LHCN-M2 (cell line): ENCODE measurements around the gene UCP3. TPM values are rescaled to one million over a fixed set of nuclear protein-coding genes. Genes with fewer than 3 reads are reported as not detected.

Experiments used
- DNase-seq: peaks from one replicate; pipeline ENCODE4 v3.0.0-alpha.2; 2012; ENCODE audit warnings: low read depth
- total RNA-seq: library from RNA; depleted of rRNA; stranded (reverse); fragments of >200 nt; gene quantifications from 2 replicates; pipeline ENCODE4 v1.2.3, GENCODE V29; 2014

The UCP3 gene
- total RNA-seq, 1 experiment from 2014 or later, result 1.1 TPM

DNA sequence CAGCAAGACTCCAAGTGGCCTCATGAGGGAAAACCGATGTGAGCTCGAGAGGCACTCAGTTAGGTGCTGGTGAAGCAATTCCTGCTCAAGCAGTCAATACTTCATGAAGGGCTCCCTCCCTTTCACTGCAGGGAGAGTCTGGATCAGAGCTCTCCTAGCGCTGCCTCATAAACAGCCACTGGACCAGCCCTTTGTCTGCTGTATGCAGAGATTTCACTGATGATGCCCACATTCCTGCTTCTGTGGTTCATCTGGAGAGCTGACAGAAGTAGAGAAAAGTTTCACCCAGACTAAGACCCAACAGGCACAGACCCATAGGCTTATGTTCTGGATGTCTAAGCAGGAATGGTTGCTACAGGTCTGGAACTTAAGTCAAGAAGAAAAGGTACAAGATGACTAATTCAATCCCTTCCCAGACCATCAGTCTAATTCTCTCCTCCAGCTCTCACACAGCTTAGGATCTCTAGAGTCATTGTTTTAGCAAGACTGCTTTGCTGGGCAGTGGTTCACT is 30.3 kb downstream of the UCP3 start:
- DNase-seq, result no peak

DNA sequence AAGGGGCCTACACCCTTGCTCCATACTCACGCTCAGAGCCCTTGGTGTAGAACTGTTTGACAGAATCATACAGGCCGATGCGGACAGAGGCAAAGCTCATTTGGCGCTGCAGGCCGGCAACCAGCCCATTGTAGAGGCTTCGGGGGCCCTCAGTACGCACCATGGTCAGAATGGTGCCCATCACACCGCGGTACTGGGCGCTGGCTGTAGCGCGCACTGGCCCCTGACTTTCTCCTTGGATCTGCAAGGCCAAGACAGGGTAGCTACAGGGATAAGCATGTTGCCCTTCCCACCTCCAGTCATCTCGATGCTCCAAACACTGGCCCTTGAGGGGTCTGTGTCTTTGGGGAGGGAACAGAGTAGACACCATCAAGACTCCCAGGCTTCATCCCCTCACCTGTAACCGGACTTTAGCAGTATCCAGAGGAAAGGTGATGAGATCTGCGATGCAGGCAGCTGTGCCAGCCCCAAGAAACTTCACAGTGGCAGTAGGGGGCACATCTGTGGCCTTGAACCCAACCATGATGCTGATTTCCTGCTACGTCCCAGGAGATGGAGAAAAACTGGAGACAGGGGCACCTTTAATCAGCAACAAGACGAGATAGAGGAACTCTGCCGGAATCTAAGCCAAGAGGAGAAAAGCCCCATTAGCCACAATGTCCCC is 30.9 kb downstream of the UCP3 start:
- no peak for DNase-seq

DNA sequence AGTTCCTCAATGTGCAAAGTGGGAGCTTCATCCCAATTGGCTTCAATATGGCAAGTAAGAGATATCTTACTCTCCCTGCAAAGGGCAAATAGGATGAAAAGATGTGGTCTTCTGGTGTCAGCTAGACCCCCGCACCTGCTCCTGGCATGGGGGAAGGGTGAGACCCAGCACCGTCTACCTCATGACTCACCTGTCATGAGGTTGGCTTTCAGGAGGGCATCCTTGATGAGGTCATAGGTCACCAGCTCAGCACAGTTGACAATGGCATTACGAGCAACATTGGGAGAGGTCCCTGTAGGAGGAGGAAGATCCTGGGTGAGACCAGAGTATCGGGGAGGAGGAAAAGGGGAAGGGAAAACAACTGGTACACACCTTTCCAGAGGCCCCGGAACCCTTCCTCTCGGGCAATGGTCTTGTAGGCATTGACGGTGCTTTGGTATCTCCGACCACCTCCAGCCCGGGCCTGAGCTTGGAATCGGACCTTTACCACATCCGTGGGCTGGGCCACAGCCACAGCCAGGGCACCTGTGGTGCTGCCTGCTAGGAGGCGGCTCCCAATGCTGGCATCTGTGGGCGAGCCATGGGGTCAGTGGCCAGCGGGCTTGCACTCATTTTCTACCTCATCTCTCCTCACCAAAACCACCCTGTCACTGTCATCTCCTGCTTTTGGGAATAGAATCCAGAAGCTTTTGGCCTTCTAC is 32.3 kb downstream of the UCP3 start:
- DNase-seq, result no peak

DNA sequence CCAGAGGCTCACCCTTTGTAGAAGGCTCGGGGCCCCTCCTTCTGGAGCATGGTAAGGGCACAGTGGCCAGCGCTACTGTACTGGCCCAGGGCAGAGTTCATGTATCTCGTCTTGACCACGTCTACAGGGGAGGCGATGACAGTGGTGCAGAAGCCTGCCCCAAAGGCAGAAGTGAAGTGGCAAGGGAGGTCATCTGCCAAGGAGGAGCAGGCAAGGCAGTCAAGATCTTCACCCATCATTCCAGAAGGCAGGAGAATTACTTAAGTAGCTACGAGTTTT is 33.5 kb downstream of the UCP3 start:
- no peak for DNase-seq

DNA sequence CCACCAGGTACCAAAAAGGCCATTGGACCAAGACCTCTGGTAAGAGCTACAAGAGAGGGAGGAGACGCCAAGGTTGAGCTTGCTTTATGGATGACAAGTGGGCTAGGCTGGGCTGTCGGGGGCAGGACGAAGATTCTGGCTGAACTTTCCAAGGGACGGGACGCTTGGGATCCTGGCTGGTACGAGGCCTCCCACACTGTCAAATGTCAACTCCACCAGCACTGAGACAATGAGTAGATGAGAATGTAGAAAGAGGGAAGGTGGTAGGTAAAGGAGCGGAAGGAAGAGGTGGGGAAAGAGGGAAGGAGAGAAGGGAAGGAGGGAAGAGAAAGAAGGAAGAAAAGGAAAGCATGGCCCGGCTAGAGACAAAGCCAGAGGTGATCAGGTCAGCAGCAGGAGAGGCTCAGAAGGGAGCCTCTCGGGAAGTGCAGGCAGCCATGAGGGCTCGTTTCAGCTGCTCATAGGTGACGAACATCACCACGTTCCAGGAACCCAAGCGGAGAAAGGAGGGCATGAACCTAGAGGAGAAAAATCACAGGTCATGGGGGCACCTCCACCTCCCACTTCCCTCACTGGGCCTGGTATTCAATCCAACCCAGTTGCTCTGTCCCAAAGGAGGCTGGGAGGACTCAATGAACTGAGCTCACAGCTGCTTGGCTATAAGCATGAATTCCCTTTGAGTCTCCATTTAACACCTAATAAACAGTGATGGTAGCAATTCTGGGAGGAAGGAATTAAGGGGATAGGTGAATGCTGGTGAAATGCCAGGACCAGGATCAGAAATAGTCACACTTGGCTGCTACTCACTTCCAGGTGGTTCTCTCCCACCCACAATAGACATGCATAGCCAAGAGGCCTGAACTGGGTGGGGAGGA is 34.0 kb downstream of the UCP3 start:
- DNase-seq, result no peak

DNA sequence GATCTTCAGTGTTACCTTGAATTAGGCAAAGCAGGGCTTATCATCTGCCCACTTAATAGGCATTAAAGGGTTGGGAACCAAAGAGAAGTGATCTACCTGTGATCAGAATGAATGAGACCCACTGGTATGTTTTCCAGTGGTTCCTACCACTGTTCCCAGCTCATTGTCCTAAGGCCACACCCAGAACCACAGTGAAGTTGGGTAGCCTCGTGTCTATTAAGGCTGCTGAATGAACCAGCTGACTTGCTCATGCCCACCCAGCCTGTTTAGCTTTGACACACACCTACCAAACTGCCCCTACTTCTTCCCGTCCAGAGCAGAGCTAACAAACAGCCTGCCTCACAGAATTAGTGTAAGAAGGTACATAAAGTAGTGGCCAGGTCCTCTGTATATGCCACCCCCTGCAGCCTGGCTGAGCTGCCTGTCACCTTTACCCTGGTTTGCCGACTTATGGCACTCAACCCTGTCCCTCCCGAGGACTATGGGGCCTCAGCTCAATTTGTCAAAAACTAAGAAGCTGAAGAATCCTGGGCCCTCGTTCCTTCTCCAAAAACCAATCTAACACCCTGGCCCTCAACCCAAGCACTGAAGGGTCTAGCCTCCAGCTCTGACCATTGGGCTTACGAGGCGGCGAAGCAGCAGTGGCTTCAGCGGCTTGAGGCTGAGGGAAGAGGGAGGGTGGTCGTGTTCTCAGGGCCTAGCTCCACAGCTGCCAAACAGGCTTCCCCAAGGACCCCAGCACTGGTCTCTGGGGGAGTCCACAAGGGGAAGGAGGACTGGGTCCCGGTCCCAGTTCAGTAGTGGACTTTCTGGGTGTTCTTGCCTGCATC is 36.0 kb downstream of the UCP3 start:
- no peak for DNase-seq

DNA sequence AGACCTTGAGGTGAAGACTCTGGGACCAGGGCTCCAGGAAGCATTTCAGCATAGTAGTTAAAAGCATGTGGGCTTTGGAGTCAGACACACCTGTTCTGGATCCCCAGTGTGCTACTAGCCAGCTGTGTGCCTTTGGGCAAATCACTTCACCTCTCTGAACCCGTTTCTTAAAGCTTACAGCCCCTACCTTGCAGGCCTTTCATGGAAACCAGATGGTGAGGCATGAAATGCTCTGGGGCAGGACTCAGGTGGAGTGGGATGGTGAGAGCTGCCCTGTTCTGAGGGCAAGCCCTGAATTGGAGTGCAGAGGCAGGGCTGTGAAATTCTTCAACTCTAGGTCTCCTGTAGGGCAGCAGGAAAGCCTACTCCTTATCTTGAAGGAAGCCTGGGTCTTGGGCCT is 36.7 kb downstream of the UCP3 start:
- no peak for DNase-seq

DNA sequence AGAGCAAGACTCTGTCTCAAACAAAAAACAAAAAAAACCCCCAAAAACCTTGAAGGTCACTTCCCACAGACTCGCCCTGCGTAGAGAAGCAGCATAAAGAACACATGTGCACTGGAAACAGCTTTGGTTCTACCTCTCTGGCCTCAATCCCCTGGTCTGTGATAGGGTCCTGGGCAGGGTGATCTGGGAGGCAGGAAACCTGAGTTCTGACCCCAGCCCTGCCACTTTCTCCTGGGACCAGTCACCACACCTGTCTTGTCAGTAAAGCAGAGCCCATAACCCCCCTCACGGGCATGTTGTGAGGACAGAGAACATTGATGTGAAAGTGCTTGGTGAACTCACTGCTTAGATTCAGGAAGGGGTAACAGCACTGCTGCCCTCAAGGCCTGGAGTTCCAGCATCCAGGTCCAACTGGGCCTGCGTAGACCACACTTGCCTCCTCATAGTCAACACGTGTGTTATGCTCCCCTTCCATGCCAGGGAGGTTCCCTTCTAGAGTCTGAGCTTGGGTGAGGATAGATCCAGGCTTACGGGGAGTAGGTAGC is 37.6 kb downstream of the UCP3 start:
- no peak for DNase-seq

DNA sequence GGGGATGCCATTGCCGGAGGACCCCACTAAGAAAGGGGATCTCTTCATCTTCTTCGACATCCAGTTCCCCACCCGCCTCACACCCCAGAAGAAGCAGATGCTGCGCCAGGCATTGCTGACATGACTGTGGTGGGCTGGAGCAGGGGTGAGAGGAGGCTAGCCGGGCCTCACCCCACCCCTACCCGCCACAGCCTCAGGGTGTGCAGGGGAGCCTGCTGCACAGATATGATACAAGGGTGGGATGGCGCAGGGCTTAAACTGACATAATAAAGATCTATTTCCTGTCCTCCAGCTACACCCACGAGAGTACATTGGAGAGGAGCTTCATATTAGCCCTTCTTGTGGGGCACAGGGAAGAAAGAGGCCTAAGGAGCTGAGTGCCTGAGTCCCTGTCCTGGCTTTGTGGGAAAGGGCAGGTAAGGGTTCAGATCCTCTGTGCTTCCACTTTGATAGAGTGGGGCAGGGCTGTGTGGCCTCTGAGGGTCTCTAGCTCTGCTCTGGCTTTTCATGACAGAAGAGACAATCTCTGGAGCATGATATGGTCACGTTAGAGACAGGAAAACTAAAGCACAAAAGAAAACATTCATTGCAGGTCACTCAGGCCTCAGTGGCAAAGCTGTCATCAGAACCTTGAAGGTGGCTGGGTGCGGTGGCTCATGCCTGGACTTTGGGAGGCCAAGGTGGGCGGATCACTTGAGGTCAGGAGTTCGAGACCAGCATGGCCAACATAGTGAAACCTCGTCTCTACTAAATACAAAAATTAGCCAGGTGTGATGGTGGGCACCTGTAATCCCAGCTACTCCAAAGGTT is 38.7 kb downstream of the UCP3 start:
- DNase-seq, result no peak

DNA sequence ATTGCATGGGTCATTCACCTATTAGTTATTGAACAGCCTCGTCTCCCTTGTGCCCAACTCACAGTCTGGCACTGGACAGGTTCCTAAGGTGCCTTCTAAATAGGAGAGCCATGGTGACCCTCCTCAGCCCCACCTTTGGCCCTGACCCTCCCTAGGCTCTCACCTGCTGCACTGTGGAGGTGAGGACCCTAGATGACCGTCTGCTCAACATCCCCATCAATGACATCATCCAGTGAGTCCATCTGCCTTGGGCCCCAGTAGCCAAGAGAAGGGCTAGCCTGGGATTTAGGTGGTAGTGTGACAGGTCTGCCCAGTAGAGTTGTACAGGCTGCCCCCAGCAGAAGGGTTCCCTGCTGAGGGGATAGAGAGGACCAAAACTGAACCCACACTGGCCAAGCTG is 39.8 kb downstream of the UCP3 start:
- DNase-seq, result no peak

DNA sequence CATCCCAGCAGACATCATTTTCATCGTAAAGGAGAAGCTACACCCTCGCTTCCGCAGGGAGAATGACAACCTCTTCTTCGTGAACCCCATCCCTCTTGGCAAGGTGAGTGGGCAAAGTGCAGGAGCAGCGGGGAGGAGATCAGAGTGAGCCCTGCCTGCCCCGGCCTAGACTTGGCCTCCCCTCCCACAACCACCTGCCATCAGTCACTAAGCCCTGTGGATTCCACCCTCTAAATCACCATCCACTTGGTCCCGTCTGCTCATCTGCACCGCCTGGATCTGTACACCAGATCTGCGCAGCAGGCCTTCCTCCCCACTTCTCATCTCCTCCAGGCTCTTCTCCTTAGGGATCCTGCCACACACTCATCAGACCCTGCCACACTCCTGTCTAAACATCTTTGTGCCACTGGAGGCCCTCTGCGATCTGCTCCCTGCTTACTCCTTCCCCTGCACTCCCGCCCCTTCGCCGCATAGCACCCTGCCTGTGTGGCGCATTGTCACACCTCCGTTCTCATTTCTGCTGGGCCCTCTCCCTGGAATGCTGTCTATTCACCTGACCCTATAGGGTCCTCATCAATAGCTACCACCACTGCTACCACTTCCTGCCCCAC is 40.4 kb downstream of the UCP3 start:
- DNase-seq, result no peak

DNA sequence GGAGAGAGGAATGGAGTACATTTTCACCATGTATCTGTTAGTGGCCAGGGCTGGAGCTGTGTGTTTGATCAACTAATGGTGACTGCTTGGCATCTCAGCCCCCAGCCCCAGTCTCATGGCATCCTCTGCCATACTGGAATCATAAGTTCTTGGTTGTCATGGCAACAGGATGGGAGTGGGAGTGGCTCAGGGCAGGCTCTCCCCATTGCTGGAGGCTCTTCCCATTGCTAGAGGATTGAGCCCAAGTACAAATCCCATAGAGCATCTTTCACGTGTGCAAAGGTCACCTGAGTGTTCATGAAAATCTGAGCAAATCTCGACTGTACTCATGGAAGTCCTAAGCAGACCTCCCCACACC is 43.1 kb downstream of the UCP3 start:
- no peak for DNase-seq

DNA sequence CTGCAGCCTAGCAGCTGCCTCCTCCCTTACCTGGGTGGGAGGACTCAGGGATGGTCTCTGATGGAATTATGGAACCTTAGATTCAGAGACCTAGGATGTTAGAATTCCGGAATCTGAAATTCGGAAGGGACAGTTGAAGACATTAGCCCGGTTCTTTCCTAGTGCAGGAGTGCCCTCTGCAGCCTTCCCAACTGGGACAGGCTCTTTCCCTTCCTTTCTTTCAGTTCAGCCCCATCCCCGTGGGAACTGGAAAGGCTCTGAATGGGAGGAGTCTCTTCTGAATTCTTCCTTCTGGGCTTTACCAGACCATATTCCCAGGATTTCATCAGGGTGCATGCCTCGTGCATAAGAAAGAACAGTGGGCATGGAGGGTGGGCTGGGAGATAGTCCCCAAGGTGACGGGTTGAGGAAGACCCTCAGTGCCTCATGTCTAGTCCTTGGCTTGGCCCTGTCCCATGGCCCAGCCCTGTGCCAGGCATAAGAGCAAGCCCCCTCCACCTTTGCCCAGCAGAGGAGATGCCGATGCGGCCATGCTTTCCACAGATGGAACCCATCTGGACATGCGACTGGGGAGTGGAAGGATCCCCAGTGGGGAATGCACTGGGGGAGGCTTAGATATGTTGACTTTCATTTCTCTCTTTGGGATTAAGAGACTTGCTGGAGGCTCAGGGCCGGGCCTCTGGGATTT is 43.7 kb downstream of the UCP3 start:
- DNase-seq, result peak; percentile 59

DNA sequence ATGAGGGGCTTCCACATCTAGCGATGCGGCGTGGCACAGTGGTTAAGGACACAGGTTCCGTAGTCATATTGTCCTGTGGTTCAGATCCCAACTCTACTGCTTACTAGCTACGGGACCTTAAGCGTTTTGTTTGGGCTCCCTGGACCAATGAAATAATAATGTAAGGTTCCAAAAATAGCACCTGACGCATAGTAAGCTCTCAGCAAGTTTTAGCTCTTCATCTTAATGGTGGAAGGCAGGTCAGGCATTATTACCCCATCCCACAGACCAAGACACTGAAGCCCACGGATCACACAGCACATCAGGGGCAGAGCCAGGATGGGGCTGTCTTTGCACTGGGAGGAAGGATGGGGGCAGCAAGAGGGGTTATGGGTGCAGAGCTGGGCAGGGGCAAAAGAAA is 45.0 kb downstream of the UCP3 start:
- DNase-seq, result no peak

DNA sequence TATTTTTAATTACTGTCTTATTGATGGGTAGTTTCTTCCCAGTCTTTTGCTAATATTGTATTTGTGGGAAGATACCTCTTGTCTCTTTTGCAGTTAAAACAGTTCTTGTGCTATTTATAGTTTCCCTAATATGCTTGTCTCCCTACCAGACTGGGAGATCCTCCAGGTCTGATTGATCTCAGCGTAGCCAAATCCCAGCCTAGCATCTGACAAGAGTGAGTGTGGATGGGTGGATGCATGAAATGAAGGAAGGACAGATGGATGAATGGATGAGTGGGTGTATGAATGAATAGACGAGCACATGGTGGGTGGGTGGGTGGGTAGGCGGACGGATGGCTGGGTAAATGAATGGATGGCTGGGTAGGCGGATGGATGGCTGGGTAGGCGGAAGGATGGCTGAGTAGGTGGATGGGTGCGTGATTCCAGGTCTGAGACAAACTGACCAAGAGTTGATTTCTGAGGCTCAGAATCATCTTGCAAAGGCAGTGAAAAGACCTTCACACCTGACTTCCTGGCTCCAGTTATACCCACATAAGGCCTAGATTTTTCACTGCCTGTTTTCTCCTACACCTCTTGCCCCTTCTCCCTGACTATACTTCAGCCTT is 46.7 kb downstream of the UCP3 start:
- no peak for DNase-seq

DNA sequence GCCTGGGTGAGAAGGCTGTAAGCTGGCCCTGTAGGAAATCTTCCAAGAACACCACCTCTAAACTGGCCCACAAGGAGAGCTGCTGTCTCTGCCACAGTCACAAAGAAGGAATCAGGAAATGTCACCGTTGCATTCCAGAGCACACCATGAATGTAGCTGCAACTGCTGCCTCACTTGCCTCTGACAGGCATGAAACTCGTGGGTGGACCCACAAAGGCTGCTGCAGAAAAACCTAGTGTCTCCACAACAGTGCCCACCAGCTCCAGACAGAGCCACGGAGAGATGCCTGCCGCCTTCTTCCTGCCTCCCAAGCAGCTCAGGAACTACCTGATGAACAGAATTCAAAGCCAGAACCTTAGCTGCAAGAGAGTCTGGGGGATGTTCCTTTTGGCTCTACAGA is 47.6 kb downstream of the UCP3 start:
- DNase-seq, result no peak

DNA sequence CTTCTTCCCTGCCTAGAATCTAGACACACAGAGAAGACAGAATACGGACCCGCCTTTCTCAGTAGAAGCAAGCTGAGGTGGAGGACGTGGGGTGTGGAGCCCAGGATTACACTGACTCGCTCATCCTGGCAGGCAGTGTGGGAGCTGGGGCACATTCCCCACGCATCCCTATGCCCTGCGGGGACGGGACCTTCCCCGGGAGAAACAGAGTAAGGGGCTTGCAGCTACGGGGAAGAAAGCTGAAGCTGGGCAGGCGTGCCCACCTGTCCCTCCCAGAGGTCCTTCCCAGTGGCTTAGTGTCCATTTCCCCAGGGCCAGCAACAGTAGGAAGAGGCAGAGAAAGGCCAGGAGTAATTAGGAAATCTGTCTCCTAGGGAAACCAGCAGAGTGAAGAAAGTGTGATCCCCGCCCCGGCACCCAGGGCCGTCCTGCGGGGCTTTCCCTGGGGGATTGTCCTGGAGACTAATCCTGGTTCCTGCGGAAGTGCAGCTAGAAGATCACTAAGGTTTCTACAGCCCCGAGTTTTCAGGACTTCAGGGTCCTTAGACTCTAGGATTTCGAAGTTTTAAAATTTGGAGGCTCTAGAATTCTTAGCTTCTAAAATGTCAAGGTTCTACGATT is 50.3 kb downstream of the UCP3 start:
- no peak for DNase-seq

DNA sequence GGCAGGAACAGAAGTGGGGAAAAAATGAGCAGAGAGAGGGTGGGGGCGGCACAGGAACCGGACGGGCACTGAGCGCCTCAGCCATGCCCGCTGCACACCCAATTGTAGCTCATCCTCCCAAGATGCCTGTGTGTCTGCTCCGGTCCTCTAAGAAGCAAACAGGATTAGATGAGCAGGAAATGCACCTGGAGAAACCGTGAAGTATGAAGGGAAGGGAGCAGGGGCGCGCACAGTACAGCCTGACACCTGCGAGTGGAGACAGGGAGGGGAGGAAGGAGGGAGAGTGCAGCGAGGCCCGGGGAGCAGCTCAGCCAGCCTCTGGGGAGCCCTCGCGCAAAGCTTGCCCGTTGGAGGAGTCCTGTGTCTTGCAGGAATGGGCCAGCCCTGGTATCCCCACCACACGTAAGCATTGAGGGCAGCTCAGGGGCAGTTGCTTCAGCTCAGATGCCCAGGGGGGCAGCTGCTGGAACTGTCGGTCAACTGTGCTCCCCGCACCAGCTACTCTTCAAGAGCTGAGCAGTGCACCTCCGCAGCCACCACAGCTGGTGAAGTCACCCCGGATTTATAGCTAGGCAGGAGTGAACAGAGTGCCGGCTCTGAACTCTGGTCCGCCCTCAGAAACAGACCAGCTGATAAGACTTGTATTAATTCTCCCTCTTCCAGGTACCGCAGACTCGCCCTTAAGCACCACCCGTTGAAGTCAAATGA is 51.1 kb downstream of the UCP3 start:
- DNase-seq, result no peak
